H9 (cell line): ENCODE measurements around the gene NEB. TPM values are rescaled to one million over a fixed set of nuclear protein-coding genes. Genes with fewer than 3 reads are reported as not detected.

ENCODE experiments used
- DNase-seq: peaks from one replicate; pipeline ENCODE4 v3.0.0-alpha.2; 2017
- H2AFZ ChIP-seq: one replicate; pipeline ENCODE4 v1.6.1; 2013; ENCODE audit warnings: mild to moderate bottlenecking, low read length, control low read depth, moderate library complexity
- H2AK5ac ChIP-seq: 2 replicates; pipeline ENCODE4 v1.6.1; 2013; ENCODE audit warnings: low read length, control low read depth, mixed read lengths; ENCODE audit not compliant: insufficient read length
- H2BK120ac ChIP-seq: one replicate; pipeline ENCODE4 v1.6.1; 2013; ENCODE audit warnings: low read depth, mild to moderate bottlenecking, low read length, control low read depth, inconsistent platforms; ENCODE audit not compliant: poor library complexity, severe bottlenecking
- H2BK12ac ChIP-seq: 2 replicates; pipeline ENCODE4 v1.6.1; 2013; ENCODE audit warnings: low read length, control low read depth, mixed read lengths, low read depth; ENCODE audit not compliant: insufficient read length
- H2BK15ac ChIP-seq: 2 replicates; pipeline ENCODE4 v1.6.1; 2013; ENCODE audit warnings: low read depth, low read length, control low read depth
- H2BK20ac ChIP-seq: one replicate; pipeline ENCODE4 v1.6.1; 2013; ENCODE audit warnings: low read depth, mild to moderate bottlenecking, low read length, control low read depth, inconsistent platforms; ENCODE audit not compliant: poor library complexity, severe bottlenecking
- H2BK5ac ChIP-seq: 2 replicates; pipeline ENCODE4 v1.6.1; 2013; ENCODE audit warnings: low read length, control low read depth, mixed read lengths; ENCODE audit not compliant: insufficient read length
- H3K14ac ChIP-seq: 2 replicates; pipeline ENCODE4 v1.6.1; 2013; ENCODE audit warnings: low read length, control low read depth; ENCODE audit not compliant: insufficient read depth
- H3K18ac ChIP-seq: 2 replicates; pipeline ENCODE4 v1.6.1; 2013; ENCODE audit warnings: low read depth, mild to moderate bottlenecking, mixed read lengths, low read length, control low read depth; ENCODE audit not compliant: insufficient read length
- H3K23ac ChIP-seq: 2 replicates; pipeline ENCODE4 v1.6.1; 2013; ENCODE audit warnings: low read length, control low read depth, mixed read lengths, low read depth; ENCODE audit not compliant: insufficient read length
- H3K23me2 ChIP-seq: 2 replicates; pipeline ENCODE4 v1.6.1; 2013; ENCODE audit warnings: low read depth, mild to moderate bottlenecking, mixed read lengths, low read length, control low read depth; ENCODE audit not compliant: insufficient read length, poor library complexity, severe bottlenecking
- H3K27ac ChIP-seq: 2 replicates; pipeline ENCODE4 v1.5.1; 2013; ENCODE audit warnings: low read length, control low read depth, mixed read lengths, low read depth; ENCODE audit not compliant: insufficient read length
- H3K27me3 ChIP-seq: 2 replicates; pipeline ENCODE4 v1.6.1; 2013; ENCODE audit warnings: low read length, control low read depth, inconsistent platforms; ENCODE audit not compliant: insufficient read depth
- H3K4ac ChIP-seq: 2 replicates; pipeline ENCODE4 v1.6.1; 2013; ENCODE audit warnings: low read depth, mild to moderate bottlenecking, control low read depth, inconsistent platforms, low read length, moderate library complexity
- H3K4me1 ChIP-seq: 2 replicates; pipeline ENCODE4 v1.6.1; 2013; ENCODE audit warnings: low read length, control low read depth, inconsistent platforms; ENCODE audit not compliant: insufficient read depth
- H3K4me2 ChIP-seq: 2 replicates; pipeline ENCODE4 v1.6.1; 2013; ENCODE audit warnings: low read length, control low read depth, mixed read lengths; ENCODE audit not compliant: insufficient read length, insufficient read depth
- H3K56ac ChIP-seq: 2 replicates; pipeline ENCODE4 v1.6.1; 2013; ENCODE audit warnings: low read depth, mild to moderate bottlenecking, mixed read lengths, low read length, control low read depth; ENCODE audit not compliant: insufficient read length
- H3K79me1 ChIP-seq: 2 replicates; pipeline ENCODE4 v1.6.1; 2013; ENCODE audit warnings: low read depth, mild to moderate bottlenecking, moderate library complexity, low read length, control low read depth, inconsistent platforms; ENCODE audit not compliant: insufficient read depth, poor library complexity, severe bottlenecking
- H3K79me2 ChIP-seq: 2 replicates; pipeline ENCODE4 v1.6.1; 2013; ENCODE audit warnings: low read length, control low read depth, inconsistent platforms; ENCODE audit not compliant: insufficient read depth
- H3K9ac ChIP-seq: 2 replicates; pipeline ENCODE4 v1.6.1; 2013; ENCODE audit warnings: low read length, control low read depth, mixed read lengths; ENCODE audit not compliant: insufficient read length; ENCODE audit errors: extremely low read depth
- H3K9me3 ChIP-seq: one replicate; pipeline ENCODE4 v1.6.1; 2013; ENCODE audit warnings: low read depth, low read length, inconsistent platforms; ENCODE audit not compliant: control insufficient read depth
- H3T11ph ChIP-seq: one replicate; pipeline ENCODE4 v1.6.1; 2013; ENCODE audit warnings: mild to moderate bottlenecking, low read length, control low read depth, inconsistent platforms
- H4K20me1 ChIP-seq: one replicate; pipeline ENCODE4 v1.6.1; 2013; ENCODE audit not compliant: control insufficient read depth, insufficient read length, insufficient read depth
- H4K5ac ChIP-seq: 2 replicates; pipeline ENCODE4 v1.6.1; 2013; ENCODE audit warnings: low read depth, mild to moderate bottlenecking, mixed read lengths, low read length, control low read depth; ENCODE audit not compliant: insufficient read length
- H4K8ac ChIP-seq: replicated peaks from 2 replicates; pipeline ENCODE4 v1.6.1; 2013; ENCODE audit warnings: low read length, control low read depth, mixed read lengths, low read depth; ENCODE audit not compliant: insufficient read length
- H4K91ac ChIP-seq: 2 replicates; pipeline ENCODE4 v1.6.1; 2013; ENCODE audit warnings: low read depth, mild to moderate bottlenecking, moderate library complexity, mixed read lengths, low read length, control low read depth; ENCODE audit not compliant: insufficient read length
- H3K27ac Mint-ChIP-seq, 3 experiments: 2 replicates in 2 of 3; 3 replicates in 1 of 3; pipeline ENCODE4 v1.8.0; 2020 to 2021; ENCODE audit warnings: mixed read lengths in 3 of 3, mild to moderate bottlenecking in 1 of 3, moderate library complexity in 1 of 3
- H3K27me3 Mint-ChIP-seq: 2 replicates; pipeline ENCODE4 v1.8.0; 2021; ENCODE audit warnings: low read depth, mild to moderate bottlenecking, moderate library complexity, mixed read lengths
- H3K36me3 Mint-ChIP-seq, 3 experiments: 2 replicates in 2 of 3; 3 replicates in 1 of 3; pipeline ENCODE4 v1.8.0; 2020 to 2021; ENCODE audit warnings: low read depth in 3 of 3, mixed read lengths in 3 of 3; ENCODE audit not compliant: insufficient read depth in 1 of 3
- H3K4me1 Mint-ChIP-seq, 2 experiments: 2 replicates each; pipeline ENCODE4 v1.8.0; 2020; ENCODE audit warnings: mixed read lengths in 2 of 2
- H3K4me3 Mint-ChIP-seq, 2 experiments: 2 replicates in 1 of 2; 3 replicates in 1 of 2; pipeline ENCODE4 v1.8.0; 2020 to 2021; ENCODE audit warnings: mild to moderate bottlenecking in 2 of 2, mixed read lengths in 2 of 2, moderate library complexity in 1 of 2
- H3K9me3 Mint-ChIP-seq, 2 experiments: 2 replicates in 1 of 2; 3 replicates in 1 of 2; pipeline ENCODE4 v1.8.0; 2020; ENCODE audit warnings: mild to moderate bottlenecking in 2 of 2, mixed read lengths in 2 of 2, moderate library complexity in 1 of 2
- CTCF ChIP-seq: fragments of 200-600 bp; sonication (generic); conservative IDR thresholded peaks from 3 replicates; pipeline ENCODE4 v1.8.0; 2021; ENCODE audit warnings: antibody characterized with exemption, mild to moderate bottlenecking
- WGBS: extraction: QIAGEN DNeasy Blood & Tissue Kit; methylation state at CpG from one replicate; pipeline ENCODE4 v1.1.7; 2013; ENCODE audit warnings: missing lambda C conversion rate, low lambda C conversion rate, mixed read lengths; ENCODE audit not compliant: insufficient read length; ENCODE audit errors: extremely low coverage; 5-methylcytosine and 5-hydroxymethylcytosine counted together
- total RNA-seq: library from RNA; stranded (reverse); gene quantifications from 2 replicates; pipeline ENCODE4 v1.2.1, GENCODE V29; 2021

The NEB gene
- total RNA-seq, 1 experiment from 2014 or later: 0.98 TPM

GRCh38 chr2:151695778-151696177 is 38.5 kb downstream of the NEB start:
- H4K91ac ChIP-seq: no peak overlapping the region
- no peak overlapping the region for H3K23ac ChIP-seq
- H3K27ac Mint-ChIP-seq: no peak overlapping the region
- no peaks in the 10 kb centered on the region for H3K79me2 ChIP-seq
- DNase-seq: no peak
- no peak for TF ChIP-seq CTCF
- H3K36me3 Mint-ChIP-seq: no peaks in the 10 kb centered on the region; a peak in 1 of 7 replicates
- no peak overlapping the region for H3K9ac ChIP-seq
- no peak overlapping the region for H3K27ac ChIP-seq
- no peak overlapping the region for H2BK12ac ChIP-seq
- no peaks in the 10 kb centered on the region for H3K9me3 Mint-ChIP-seq
- H3K9me3 ChIP-seq: no peaks in the 10 kb centered on the region
- H2AFZ ChIP-seq: no peak overlapping the region
- H3K18ac ChIP-seq: no peak overlapping the region
- no peaks in the 10 kb centered on the region for H3K27me3 ChIP-seq
- H3K14ac ChIP-seq: no peak overlapping the region
- no peak overlapping the region for H3K4me2 ChIP-seq
- H3K4me3 Mint-ChIP-seq: no peak overlapping the region
- no peaks in the 10 kb centered on the region for H3K79me1 ChIP-seq
- no peak overlapping the region for H2BK120ac ChIP-seq
- no peak overlapping the region for H3K56ac ChIP-seq
- H2BK5ac ChIP-seq: no peak overlapping the region
- no peak overlapping the region for H2AK5ac ChIP-seq
- no peak overlapping the region for H4K8ac ChIP-seq
- WGBS: no CpG with 5 or more reads among the region's 3 CpGs
- H3K4me1 ChIP-seq: no peaks in the 10 kb centered on the region
- H4K20me1 ChIP-seq: no peaks in the 10 kb centered on the region
- H4K5ac ChIP-seq: no peak overlapping the region
- no peaks in the 10 kb centered on the region for H3K27me3 Mint-ChIP-seq
- H3K4me1 Mint-ChIP-seq: peaks cover 0 to 10% of the 10 kb centered on the region in 2 experiments; a peak in 2 of 4 replicates
- H3T11ph ChIP-seq: no peak overlapping the region
- no peaks in the 10 kb centered on the region for H3K23me2 ChIP-seq
- H2BK20ac ChIP-seq: no peak overlapping the region
- no peak overlapping the region for H3K4ac ChIP-seq
- no peak overlapping the region for H2BK15ac ChIP-seq
